Thoracic aorta (tissue), 2 donors: Measurements from ENCODE around the gene PFKFB1. TPM values are rescaled to one million over a fixed set of nuclear protein-coding genes. Genes with fewer than 3 reads are reported as not detected.

Experiments
- ATAC-seq: fragments of 150-250 bp; one replicate; pipeline ENCODE4 v1.8.0; 2017; ENCODE audit warnings: low read depth; ENCODE audit not compliant: insufficient number of reproducible peaks, low FRiP score
- DNase-seq: peaks from one replicate; pipeline ENCODE4 v3.0.0-alpha.2; 2020; ENCODE audit warnings: low spot score
- H3K27ac ChIP-seq, 2 donors: fragments of 200-600 bp; sonication (generic); 1 replicate in 1 of 2; 2 replicates in 1 of 2; pipeline ENCODE4 v1.5.1; 2016; ENCODE audit warnings: mild to moderate bottlenecking in 2 of 2, moderate library complexity in 2 of 2
- H3K27me3 ChIP-seq: fragments of 200-600 bp; sonication (generic); replicated peaks from 2 replicates; pipeline ENCODE4 v1.6.0; 2016; ENCODE audit warnings: mild to moderate bottlenecking; ENCODE audit not compliant: insufficient read depth
- H3K36me3 ChIP-seq: fragments of 200-600 bp; sonication (generic); one replicate; pipeline ENCODE4 v1.5.1; 2016
- H3K4me1 ChIP-seq, 2 donors: fragments of 200-600 bp; sonication (generic); 1 replicate in 1 of 2; 2 replicates in 1 of 2; pipeline versions ENCODE4 v1.5.1 to v1.6.0; 2016; ENCODE audit warnings: low read depth in 2 of 2, mild to moderate bottlenecking in 1 of 2; ENCODE audit not compliant: control insufficient read depth in 1 of 2
- H3K4me3 ChIP-seq: fragments of 200-600 bp; sonication (generic); 2 replicates; pipeline ENCODE4 v1.5.1; 2016; ENCODE audit warnings: mild to moderate bottlenecking
- H3K9me3 ChIP-seq: fragments of 200-600 bp; sonication (generic); 2 replicates; pipeline ENCODE4 v1.5.1; 2016
- total RNA-seq, 2 donors: library from RNA; depleted of rRNA; stranded (reverse); fragments of >200 nt; gene quantifications; one replicate each; pipeline versions ENCODE4 v1.1.0 to v1.2.3, GENCODE V29; 2016
- TF ChIP-seq, protein P1 (sequence below): fragments of 200-600 bp; sonication (generic); IDR thresholded peaks from one replicate; pipeline ENCODE4 v1.5.1; 2019; ENCODE audit warnings: antibody characterized with exemption

Gene PFKFB1
- total RNA-seq, 2 donors from 2014 or later, result not detected

DNA sequence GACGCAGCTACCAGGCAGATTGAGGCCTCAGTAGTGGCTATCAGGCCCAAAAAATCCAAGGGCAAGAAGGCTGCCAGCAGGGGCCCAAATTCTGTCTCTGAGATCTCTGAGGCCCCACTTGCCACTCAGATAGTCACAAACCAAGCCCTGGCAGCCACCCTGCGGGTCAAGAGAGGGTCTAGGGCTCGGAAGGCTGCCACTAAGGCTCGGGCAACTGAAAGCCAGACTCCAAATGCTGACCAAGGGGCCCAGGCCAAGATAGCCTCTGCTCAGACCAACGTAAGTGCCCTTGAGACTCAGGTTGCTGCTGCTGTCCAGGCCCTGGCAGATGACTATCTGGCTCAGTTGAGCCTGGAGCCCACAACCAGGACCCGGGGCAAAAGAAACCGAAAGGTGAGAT is 70.6 kb downstream of the PFKFB1 start:
- no peaks in the 10 kb centered on the region for H3K27me3 ChIP-seq
- H3K36me3 ChIP-seq, result peaks cover 9% of the 10 kb centered on the region
- TF ChIP-seq, protein P1, sequence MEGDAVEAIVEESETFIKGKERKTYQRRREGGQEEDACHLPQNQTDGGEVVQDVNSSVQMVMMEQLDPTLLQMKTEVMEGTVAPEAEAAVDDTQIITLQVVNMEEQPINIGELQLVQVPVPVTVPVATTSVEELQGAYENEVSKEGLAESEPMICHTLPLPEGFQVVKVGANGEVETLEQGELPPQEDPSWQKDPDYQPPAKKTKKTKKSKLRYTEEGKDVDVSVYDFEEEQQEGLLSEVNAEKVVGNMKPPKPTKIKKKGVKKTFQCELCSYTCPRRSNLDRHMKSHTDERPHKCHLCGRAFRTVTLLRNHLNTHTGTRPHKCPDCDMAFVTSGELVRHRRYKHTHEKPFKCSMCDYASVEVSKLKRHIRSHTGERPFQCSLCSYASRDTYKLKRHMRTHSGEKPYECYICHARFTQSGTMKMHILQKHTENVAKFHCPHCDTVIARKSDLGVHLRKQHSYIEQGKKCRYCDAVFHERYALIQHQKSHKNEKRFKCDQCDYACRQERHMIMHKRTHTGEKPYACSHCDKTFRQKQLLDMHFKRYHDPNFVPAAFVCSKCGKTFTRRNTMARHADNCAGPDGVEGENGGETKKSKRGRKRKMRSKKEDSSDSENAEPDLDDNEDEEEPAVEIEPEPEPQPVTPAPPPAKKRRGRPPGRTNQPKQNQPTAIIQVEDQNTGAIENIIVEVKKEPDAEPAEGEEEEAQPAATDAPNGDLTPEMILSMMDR, result no peak
- H3K9me3 ChIP-seq, result no peaks in the 10 kb centered on the region
- H3K4me3 ChIP-seq, result no peak overlapping the region
- H3K27ac ChIP-seq, result no peak overlapping the region
- DNase-seq (no peak), ATAC-seq (no peak)
- H3K4me1 ChIP-seq, result no peaks in the 10 kb centered on the region

DNA sequence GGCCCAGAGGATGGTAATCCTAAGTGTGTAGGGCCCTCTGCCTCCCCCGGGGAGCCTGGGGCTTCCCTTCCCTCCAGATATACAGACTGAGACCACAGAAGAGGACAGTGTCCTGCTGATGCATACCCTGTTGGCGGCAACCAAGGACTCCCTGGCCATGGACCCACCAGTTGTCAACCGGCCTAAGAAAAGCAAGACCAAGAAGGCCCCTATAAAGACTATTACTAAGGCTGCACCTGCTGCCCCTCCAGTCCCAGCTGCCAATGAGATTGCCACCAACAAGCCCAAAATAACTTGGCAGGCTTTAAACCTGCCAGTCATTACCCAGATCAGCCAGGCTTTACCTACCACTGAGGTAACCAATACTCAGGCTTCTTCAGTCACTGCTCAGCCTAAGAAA is 71.4 kb downstream of the PFKFB1 start:
- no peak overlapping the region for H3K27ac ChIP-seq
- H3K4me3 ChIP-seq, result no peak overlapping the region
- ATAC-seq (no peak), DNase-seq (no peak)
- no peaks in the 10 kb centered on the region for H3K27me3 ChIP-seq
- peaks cover 6% of the 10 kb centered on the region for H3K36me3 ChIP-seq
- no peaks in the 10 kb centered on the region for H3K9me3 ChIP-seq
- H3K4me1 ChIP-seq, result no peaks in the 10 kb centered on the region
- TF ChIP-seq, protein P1, result no peak

DNA sequence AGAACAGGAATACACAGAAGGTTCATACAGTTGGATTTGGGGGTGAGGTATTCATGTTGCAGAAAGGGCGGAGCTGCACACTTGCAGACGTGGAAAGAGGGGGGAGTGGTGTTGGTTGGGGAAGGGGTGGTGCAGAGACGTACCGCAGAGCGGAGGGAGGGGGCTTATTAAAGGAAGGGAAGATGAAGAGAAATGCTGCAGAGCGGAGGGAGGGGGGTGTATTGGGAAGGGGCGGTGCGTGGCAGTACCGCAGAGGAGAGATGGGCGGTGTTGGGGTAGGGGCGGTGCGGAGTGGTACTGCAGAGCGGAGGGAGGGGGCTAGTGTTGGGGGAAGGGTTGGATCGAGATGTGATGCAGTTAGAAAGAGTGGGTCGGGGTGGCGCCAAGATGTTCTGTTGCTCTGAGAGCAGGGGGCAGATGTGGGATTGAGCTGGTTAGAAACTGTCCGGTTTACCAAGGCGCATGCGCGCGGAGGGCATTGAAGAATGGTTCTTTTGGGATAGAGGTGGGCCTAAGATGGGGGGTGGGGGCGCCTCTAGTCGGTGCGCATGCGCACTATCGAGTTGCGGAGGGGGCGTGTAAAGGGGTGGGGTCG is 72.5 kb downstream of the PFKFB1 start:
- H3K27me3 ChIP-seq, result no peaks in the 10 kb centered on the region
- peak overlapping the region; percentile 80 for H3K4me3 ChIP-seq
- DNase-seq (no peak), ATAC-seq (peak; percentile 55)
- TF ChIP-seq, protein P1, result no peak
- H3K9me3 ChIP-seq, result no peaks in the 10 kb centered on the region
- H3K36me3 ChIP-seq, result peaks cover 3% of the 10 kb centered on the region
- peak overlapping the region in 1 of 2 donors; percentile 27 for H3K27ac ChIP-seq
- no peaks in the 10 kb centered on the region for H3K4me1 ChIP-seq

DNA sequence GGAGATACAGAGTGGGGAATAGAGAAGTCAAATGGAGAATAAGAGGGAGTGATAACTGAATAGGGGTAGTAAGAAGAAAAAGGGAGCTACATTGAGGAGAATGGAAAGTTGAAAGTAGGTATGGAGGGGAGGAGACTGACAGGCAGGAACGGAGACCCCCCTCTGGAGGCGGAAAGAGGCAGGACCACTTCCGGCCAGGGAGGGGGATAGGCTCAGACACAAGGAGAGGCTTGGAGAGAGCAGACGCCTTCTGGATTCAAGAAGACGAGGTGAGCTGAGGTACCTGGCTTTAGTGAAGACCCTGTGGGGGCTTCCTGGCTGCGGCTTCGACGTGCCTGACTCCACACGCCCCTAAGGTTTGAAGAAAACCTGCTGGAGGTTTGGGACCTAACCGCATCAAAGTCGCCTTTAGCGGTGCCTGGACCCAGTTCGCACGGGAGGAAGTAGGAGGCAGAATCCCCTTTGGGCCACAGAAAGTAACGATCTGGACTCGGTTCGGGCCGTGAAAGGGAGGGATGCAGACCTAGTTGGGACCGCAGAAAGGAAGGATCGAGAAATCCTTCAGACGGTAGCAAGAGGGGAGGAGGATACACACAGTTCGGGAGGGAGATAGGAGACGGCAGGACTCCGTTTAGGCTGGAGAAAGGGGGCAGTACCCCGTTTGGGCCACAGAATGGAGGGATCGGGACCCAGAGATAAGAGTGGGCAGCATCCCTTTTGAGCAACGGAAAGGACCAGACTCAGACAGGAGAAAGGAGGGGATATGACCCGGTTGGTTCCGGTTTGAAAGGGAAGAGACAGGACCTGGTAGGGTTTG is 73.2 kb downstream of the PFKFB1 start, which contains the start of gene TRO:
Gene TRO (plus strand): TSS at position 215 of the 817 bp plus-strand sequence. CDS start 1,423 bp downstream, outside the sequence.
- peak within 1 kb of the TSS in 1 of 2 donors; percentile 27 for H3K27ac ChIP-seq

DNA sequence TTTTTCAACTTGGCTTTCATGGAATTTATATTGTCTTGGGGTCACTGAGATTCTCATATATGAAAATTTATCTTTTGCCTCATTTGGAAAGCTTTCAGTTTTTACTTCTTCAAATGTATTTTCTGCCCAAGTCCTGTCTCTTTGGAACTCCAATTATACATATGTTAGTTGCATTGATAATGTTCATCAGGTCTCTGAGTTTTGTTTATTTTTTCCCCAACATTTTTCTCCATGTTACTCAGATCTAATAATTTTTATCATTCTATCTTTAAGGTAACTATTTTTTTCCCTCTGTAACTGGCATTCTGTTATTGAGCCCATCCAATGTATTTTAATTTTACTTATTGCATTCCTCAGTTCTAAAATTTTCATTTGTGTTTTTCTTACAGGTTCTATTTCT is 84.0 kb downstream of the PFKFB1 start:
- no peaks in the 10 kb centered on the region for H3K4me1 ChIP-seq
- TF ChIP-seq, protein P1, result no peak
- no peaks in the 10 kb centered on the region for H3K27me3 ChIP-seq
- no peaks in the 10 kb centered on the region for H3K36me3 ChIP-seq
- ATAC-seq (no peak), DNase-seq (no peak)
- no peak overlapping the region for H3K27ac ChIP-seq
- H3K4me3 ChIP-seq, result no peak overlapping the region
- H3K9me3 ChIP-seq, result no peaks in the 10 kb centered on the region

More for the DNA sequence above, 73.2 kb downstream of the PFKFB1 start, which contains the start of gene TRO:
- Histone ChIP-seq H3K4me3 (peak within 1 kb of the TSS; percentile 80), H3K4me1 (no peaks in the 10 kb centered on the region), H3K36me3 (peaks cover 3% of the 10 kb centered on the region), H3K27me3 (no peaks in the 10 kb centered on the region), H3K9me3 (no peaks in the 10 kb centered on the region)
- ATAC-seq, result no peak
- TF ChIP-seq, protein P1, result no peak
- no peak for DNase-seq
